Thyroid gland (tissue), 4 donors: ENCODE data around the gene RFTN2. TPM values are rescaled to one million over a fixed set of nuclear protein-coding genes. Genes with fewer than 3 reads are reported as not detected.

Experiments
- DNase-seq, 2 donors: peaks; one replicate each; pipeline ENCODE4 v3.0.0-alpha.2; 2019
- H3K27ac ChIP-seq, 3 donors: fragments of 200-600 bp; sonication (generic); 1 replicate in 2 of 3; 2 replicates in 1 of 3; pipeline ENCODE4 v1.5.1; 2016 to 2019; ENCODE audit warnings: mild to moderate bottlenecking in 1 of 3, moderate library complexity in 1 of 3
- H3K27me3 ChIP-seq: fragments of 200-600 bp; sonication (generic); one replicate; pipeline ENCODE4 v1.5.1; 2019
- H3K36me3 ChIP-seq, 2 donors: fragments of 200-600 bp; sonication (generic); one replicate each; pipeline ENCODE4 v1.5.1; 2016 to 2019
- H3K4me1 ChIP-seq, 2 donors: fragments of 200-600 bp; sonication (generic); one replicate each; pipeline ENCODE4 v1.5.1; 2017 to 2019
- H3K4me3 ChIP-seq, 3 donors: fragments of 200-600 bp; sonication (generic); replicated peaks in 1 of 3; 1 replicate in 2 of 3; 2 replicates in 1 of 3; pipeline ENCODE4 v1.5.1; 2016; ENCODE audit warnings: mild to moderate bottlenecking in 1 of 3
- H3K9me3 ChIP-seq: fragments of 200-600 bp; sonication (generic); one replicate; pipeline ENCODE4 v1.5.1; 2017
- CTCF ChIP-seq, 6 experiments: fragments of 200-600 bp in 3 of 6; fragments of 450-650 bp in 3 of 6; sonication (generic) in 3 of 6; IDR thresholded peaks; one replicate each; pipeline ENCODE4 v1.5.1; 2016 to 2019; ENCODE audit warnings: antibody characterized with exemption in 6 of 6, mild to moderate bottlenecking in 2 of 6, inconsistent platforms in 1 of 6, moderate library complexity in 1 of 6
- POLR2A ChIP-seq, 2 donors: fragments of 450-650 bp; IDR thresholded peaks; one replicate each; pipeline ENCODE4 v1.6.1; 2017; ENCODE audit warnings: antibody characterized with exemption in 2 of 2, mild to moderate bottlenecking in 2 of 2, moderate library complexity in 1 of 2
- WGBS, 2 donors: methylation state at CpG; one replicate each; pipeline ENCODE4 v1.1.5; 2017; 5-methylcytosine and 5-hydroxymethylcytosine counted together
- intact Hi-C: fragments of 100-400 bp; cut with DNase I; formaldehyde crosslinking; loops from one replicate; pipeline ENCODE4 v1.15.1; 2023
- total RNA-seq, 4 donors: library from RNA; depleted of rRNA; stranded (reverse); fragments of >200 nt; gene quantifications; one replicate each; pipeline ENCODE4 v1.2.3, GENCODE V29; 2016

Gene RFTN2
- total RNA-seq, 4 donors from 2014 or later: 5.3 to 12.9 (median 9.4) TPM

GRCh38 chr2:197633109-197633657, 42.2 kb downstream of the RFTN2 start:
- intact Hi-C loops: no loop called here
- H3K27ac ChIP-seq: no peak overlapping the region

GRCh38 chr2:197628043-197628500, 47.3 kb downstream of the RFTN2 start:
- 19 to 33% methylated on average over 4 of the region's 4 CpGs for WGBS, 2 donors
- H3K9me3 ChIP-seq: no peaks in the 10 kb centered on the region
- TF ChIP-seq CTCF (IDR thresholded peaks at IDR 0.05): no peak
- no peak for TF ChIP-seq POLR2A (IDR thresholded peaks at IDR 0.05)
- H3K4me1 ChIP-seq: no peaks in the 10 kb centered on the region
- H3K27me3 ChIP-seq: no peaks in the 10 kb centered on the region
- intact Hi-C loops: no loop called here
- H3K27ac ChIP-seq: no peak overlapping the region
- no peaks in the 10 kb centered on the region for H3K36me3 ChIP-seq
- no peak overlapping the region for H3K4me3 ChIP-seq
- DNase-seq: no peak

More at GRCh38 chr2:197633109-197633657, 42.2 kb downstream of the RFTN2 start:
- Histone ChIP-seq H3K9me3 (no peaks in the 10 kb centered on the region), H3K27me3 (no peaks in the 10 kb centered on the region), H3K4me1 (no peaks in the 10 kb centered on the region), H3K4me3 (no peak overlapping the region), H3K36me3 (no peaks in the 10 kb centered on the region)
- DNase-seq: no peak
- TF ChIP-seq CTCF (IDR thresholded peaks at IDR 0.05) (no peak), POLR2A (IDR thresholded peaks at IDR 0.05) (no peak)

GRCh38 chr2:197626965-197627625, 48.3 kb downstream of the RFTN2 start:
- H3K4me3 ChIP-seq: no peak overlapping the region
- no peaks in the 10 kb centered on the region for H3K27me3 ChIP-seq
- TF ChIP-seq POLR2A (IDR thresholded peaks at IDR 0.05): no peak
- no peak for TF ChIP-seq CTCF (IDR thresholded peaks at IDR 0.05)
- DNase-seq: no peak
- WGBS, 2 donors: 89 to 91% methylated on average over 7 of the region's 7 CpGs
- no peak overlapping the region for H3K27ac ChIP-seq
- H3K4me1 ChIP-seq: no peaks in the 10 kb centered on the region
- H3K9me3 ChIP-seq: no peaks in the 10 kb centered on the region
- no peaks in the 10 kb centered on the region for H3K36me3 ChIP-seq
- intact Hi-C loops: no loop called here

- 70% methylated on average over 1 of the region's 1 CpG for WGBS, 2 donors
- intact Hi-C loops: no loop called here
- H3K4me1 ChIP-seq: no peaks in the 10 kb centered on the region
- H3K9me3 ChIP-seq: no peaks in the 10 kb centered on the region
- no peak overlapping the region for H3K4me3 ChIP-seq
- no peaks in the 10 kb centered on the region for H3K36me3 ChIP-seq
- no peaks in the 10 kb centered on the region for H3K27me3 ChIP-seq
- no peak for TF ChIP-seq CTCF (IDR thresholded peaks at IDR 0.05)
- TF ChIP-seq POLR2A (IDR thresholded peaks at IDR 0.05): no peak
- no peak overlapping the region for H3K27ac ChIP-seq
- DNase-seq: no peak
Observed at GRCh38 chr2:197620133-197620532, 55.3 kb downstream of the RFTN2 start.

- Histone ChIP-seq H3K4me3 (no peak overlapping the region), H3K36me3 (no peaks in the 10 kb centered on the region), H3K27me3 (no peaks in the 10 kb centered on the region), H3K4me1 (no peaks in the 10 kb centered on the region), H3K9me3 (no peaks in the 10 kb centered on the region), H3K27ac (no peak overlapping the region)
- 69 to 76% methylated on average over 4 of the region's 4 CpGs for WGBS, 2 donors
- no peak for DNase-seq
- intact Hi-C loops: no loop called here
- TF ChIP-seq POLR2A (IDR thresholded peaks at IDR 0.05): no peak
- no peak for TF ChIP-seq CTCF (IDR thresholded peaks at IDR 0.05)
Observed at GRCh38 chr2:197615016-197615652, 60.3 kb downstream of the RFTN2 start.
